ENCODE results near the gene ELF1. TPM values are rescaled to one million over a fixed set of nuclear protein-coding genes. Genes with fewer than 3 reads are reported as not detected.
"Not testable (repeated sequence)": the region's sequence is repeated elsewhere in the genome, so short reads cannot be mapped to it uniquely, and the experiment has no call there.

Gene ELF1
- total and polyA plus RNA-seq, 7 experiments from 2014 or later: 117 to 193 (median 169) TPM

DNA sequence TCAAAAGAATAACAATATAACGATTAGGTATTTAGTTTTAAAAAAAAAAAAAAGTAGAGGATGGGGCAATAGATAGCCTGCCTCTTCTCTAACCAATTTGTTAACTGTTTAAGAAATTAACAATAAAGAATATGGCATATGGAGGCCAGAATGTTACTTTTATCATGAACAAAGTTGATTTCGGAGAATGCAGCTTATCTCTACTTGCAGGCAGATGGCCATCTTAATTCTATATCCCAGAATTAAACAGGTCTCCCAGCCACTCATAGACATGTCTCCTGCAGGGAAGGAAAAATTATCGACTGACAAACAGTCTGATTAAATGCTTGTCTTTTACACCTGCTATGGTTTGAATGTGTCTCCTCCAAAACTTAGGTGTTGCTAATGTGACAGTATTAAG lies 133.1 kb downstream of the ELF1 start:
- POLR2A ChIA-PET: no interaction called here
- peaks cover 16 to 69% (median 48%) of the 10 kb centered on the region in 7 donors for H3K4me1 Mint-ChIP-seq

DNA sequence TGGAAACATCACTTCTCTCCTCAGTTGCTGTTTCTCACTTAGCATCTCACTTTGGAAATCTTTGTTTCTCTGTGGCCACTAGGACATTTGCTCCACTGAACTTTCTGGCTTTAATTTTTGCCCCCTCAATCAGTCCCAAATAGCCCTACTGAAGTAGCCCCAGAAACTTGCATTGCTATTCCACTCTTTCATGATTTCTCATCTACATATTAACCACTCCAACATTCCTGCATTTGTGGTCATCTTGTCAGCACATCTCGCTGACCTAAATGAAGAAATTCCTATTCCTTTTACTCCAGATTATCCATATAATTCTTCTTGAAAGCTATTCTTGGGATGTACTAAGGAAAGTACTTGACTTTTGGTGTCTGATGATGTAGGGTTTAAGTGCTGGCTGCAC lies 134.9 kb downstream of the ELF1 start:
- H3K27me3 Mint-ChIP-seq, CTCF ChIA-PET, POLR2A ChIA-PET: not testable (repeated sequence)

More for the DNA sequence above, 133.1 kb downstream of the ELF1 start:
- Histone ChIP-seq H3K27ac (ENCODE audit: low read depth, low read length) (no peak overlapping the region), H3K36me3 (ENCODE audit: control insufficient read depth in 2 of 3, insufficient read depth in 3 of 3, low read length in 3 of 3) (peaks cover 0 to under 1% (median 0%) of the 10 kb centered on the region in 3 experiments), H3K9me3 (ENCODE audit: control insufficient read depth in 2 of 3, low read length in 3 of 3) (no peaks in the 10 kb centered on the region), H3K27me3 (ENCODE audit: control insufficient read depth in 2 of 2, insufficient read depth in 2 of 2, low read length in 2 of 2) (no peaks in the 10 kb centered on the region), H3K4me3 (ENCODE audit: low read length) (no peak overlapping the region), H3K4me1 (ENCODE audit: control insufficient read depth in 2 of 2, insufficient read depth in 2 of 2, low read length in 2 of 2) (peaks cover 3 to 7% of the 10 kb centered on the region in 2 donors)
- H3K9me3 Mint-ChIP-seq: peaks cover 0 to 19% (median 7%) of the 10 kb centered on the region in 11 donors
- H3K27ac Mint-ChIP-seq: no peak overlapping the region
- no peak for ATAC-seq
- intact Hi-C loops (cut with micrococcal nuclease): no loop called here
- no peaks in the 10 kb centered on the region for H3K27me3 Mint-ChIP-seq
- H3K36me3 Mint-ChIP-seq: peaks cover 17 to 62% (median 50%) of the 10 kb centered on the region in 5 donors
- no peak for DNase-seq
- CTCF ChIA-PET: no interaction called here
- H3K4me3 Mint-ChIP-seq: no peak overlapping the region

More for the DNA sequence above, 134.9 kb downstream of the ELF1 start:
- Mint-ChIP-seq H3K36me3 (peaks cover 28 to 67% (median 56%) of the 10 kb centered on the region in 5 donors), H3K4me1 (peaks cover 13 to 57% (median 38%) of the 10 kb centered on the region in 7 donors), H3K9me3 (peaks cover 4 to 31% (median 11%) of the 10 kb centered on the region in 11 donors)
- intact Hi-C loops (cut with micrococcal nuclease); H3K27ac Mint-ChIP-seq; H3K27me3 ChIP-seq (ENCODE audit: control insufficient read depth in 2 of 2, insufficient read depth in 2 of 2, low read length in 2 of 2); ATAC-seq; H3K4me3 ChIP-seq (ENCODE audit: low read length); H3K4me1 ChIP-seq (ENCODE audit: control insufficient read depth in 2 of 2, insufficient read depth in 2 of 2, low read length in 2 of 2); H3K9me3 ChIP-seq (ENCODE audit: control insufficient read depth in 2 of 3, low read length in 3 of 3); H3K27ac ChIP-seq (ENCODE audit: low read depth, low read length); H3K4me3 Mint-ChIP-seq; DNase-seq: not testable (repeated sequence)
- H3K36me3 ChIP-seq (ENCODE audit: control insufficient read depth in 2 of 3, insufficient read depth in 3 of 3, low read length in 3 of 3): peaks cover 3 to 16% (median 3%) of the 10 kb centered on the region in 3 experiments

Other genes starting within 250 kb of the ELF1 start
- 10 to 100 TPM; 15.8 to 39.9 (median 34.7) TPM for gene MRPS31, start 248.1 kb downstream of the ELF1 start, total RNA-seq
- gene MRPS31, start 248.1 kb downstream of the ELF1 start, polyA plus RNA-seq: 10 to 100 TPM; 49.9 to 63.1 TPM
- gene SLC25A15, start 229.7 kb downstream of the ELF1 start, total RNA-seq: 10 to 100 TPM in 2 of 5 experiments, 1 to 10 TPM in 3; 4.3 to 11.8 (median 9.4) TPM
- 10 to 100 TPM in 1 of 2 donors, 1 to 10 TPM in 1; 6.0 to 10.9 TPM for gene SLC25A15, start 229.7 kb downstream of the ELF1 start, polyA plus RNA-seq
- 1 to 10 TPM; 6.5 to 9.8 (median 8.6) TPM for gene WBP4, start 42.2 kb upstream of the ELF1 start, total RNA-seq
- 1 to 10 TPM; 2.8 to 4.8 TPM for gene WBP4, start 42.2 kb upstream of the ELF1 start, polyA plus RNA-seq
- 1 to 10 TPM; 3.9 to 9.2 (median 7.7) TPM for gene KBTBD6, start 113.5 kb upstream of the ELF1 start, total RNA-seq
- 1 to 10 TPM; 3.0 to 3.2 TPM for gene KBTBD6, start 113.5 kb upstream of the ELF1 start, polyA plus RNA-seq
- gene KBTBD7, start 175.3 kb upstream of the ELF1 start, total RNA-seq: 10 to 100 TPM in 3 of 5 experiments, 1 to 10 TPM in 2; 2.8 to 12.9 (median 11.5) TPM
- 10 to 100 TPM in 1 of 2 donors, 1 to 10 TPM in 1; 6.5 to 12.1 TPM for gene KBTBD7, start 175.3 kb upstream of the ELF1 start, polyA plus RNA-seq
- gene MTRF1, start 244.3 kb upstream of the ELF1 start, total RNA-seq: 10 to 100 TPM; 21.7 to 38.2 (median 30.9) TPM
- 10 to 100 TPM; 11.8 to 16.6 TPM for gene MTRF1, start 244.3 kb upstream of the ELF1 start, polyA plus RNA-seq

All from naive thymus-derived CD4-positive, alpha-beta T cell (primary cell).